Thyroid gland (tissue), 4 donors: ENCODE results near the gene DERL3.

Source experiments
- POLR2A ChIP-seq, 2 donors: fragments of 450-650 bp; IDR thresholded peaks; one replicate each; pipeline ENCODE4 v1.6.1; 2017; ENCODE audit warnings: antibody characterized with exemption in 2 of 2, mild to moderate bottlenecking in 2 of 2, moderate library complexity in 1 of 2
- TF ChIP-seq, protein P1 (sequence below), 6 experiments: fragments of 200-600 bp in 3 of 6; fragments of 450-650 bp in 3 of 6; sonication (generic) in 3 of 6; IDR thresholded peaks; one replicate each; pipeline ENCODE4 v1.5.1; 2016 to 2019; ENCODE audit warnings: antibody characterized with exemption in 6 of 6, mild to moderate bottlenecking in 2 of 6, inconsistent platforms in 1 of 6, moderate library complexity in 1 of 6

GRCh38 chr22:23837911-23838680, 710 bp downstream of the DERL3 start:
- TF ChIP-seq POLR2A (IDR thresholded peaks at IDR 0.05): no peak
- TF ChIP-seq, protein P1, sequence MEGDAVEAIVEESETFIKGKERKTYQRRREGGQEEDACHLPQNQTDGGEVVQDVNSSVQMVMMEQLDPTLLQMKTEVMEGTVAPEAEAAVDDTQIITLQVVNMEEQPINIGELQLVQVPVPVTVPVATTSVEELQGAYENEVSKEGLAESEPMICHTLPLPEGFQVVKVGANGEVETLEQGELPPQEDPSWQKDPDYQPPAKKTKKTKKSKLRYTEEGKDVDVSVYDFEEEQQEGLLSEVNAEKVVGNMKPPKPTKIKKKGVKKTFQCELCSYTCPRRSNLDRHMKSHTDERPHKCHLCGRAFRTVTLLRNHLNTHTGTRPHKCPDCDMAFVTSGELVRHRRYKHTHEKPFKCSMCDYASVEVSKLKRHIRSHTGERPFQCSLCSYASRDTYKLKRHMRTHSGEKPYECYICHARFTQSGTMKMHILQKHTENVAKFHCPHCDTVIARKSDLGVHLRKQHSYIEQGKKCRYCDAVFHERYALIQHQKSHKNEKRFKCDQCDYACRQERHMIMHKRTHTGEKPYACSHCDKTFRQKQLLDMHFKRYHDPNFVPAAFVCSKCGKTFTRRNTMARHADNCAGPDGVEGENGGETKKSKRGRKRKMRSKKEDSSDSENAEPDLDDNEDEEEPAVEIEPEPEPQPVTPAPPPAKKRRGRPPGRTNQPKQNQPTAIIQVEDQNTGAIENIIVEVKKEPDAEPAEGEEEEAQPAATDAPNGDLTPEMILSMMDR (IDR thresholded peaks at IDR 0.05): no peak
